Coronary artery (tissue), 2 donors: Measurements from ENCODE around the gene CEP57.
"Not testable (repeated sequence)": the region's sequence is repeated elsewhere in the genome, so short reads cannot be mapped to it uniquely, and the experiment has no call there.

Experiments used
- DNase-seq: peaks from one replicate; pipeline ENCODE4 v3.0.0-alpha.2; 2017; ENCODE audit warnings: low spot score
- H3K27ac ChIP-seq, 2 donors: fragments of 200-600 bp; sonication (generic); one replicate each; pipeline ENCODE4 v1.5.1; 2016 to 2019
- H3K4me3 ChIP-seq: fragments of 200-600 bp; sonication (generic); 2 replicates; pipeline ENCODE4 v1.5.1; 2016; ENCODE audit warnings: mild to moderate bottlenecking, moderate library complexity
- TF ChIP-seq, protein P1 (sequence below): fragments of 200-600 bp; sonication (generic); IDR thresholded peaks from one replicate; pipeline ENCODE4 v1.5.1; 2019; ENCODE audit warnings: antibody characterized with exemption

CEP57 gene

DNA sequence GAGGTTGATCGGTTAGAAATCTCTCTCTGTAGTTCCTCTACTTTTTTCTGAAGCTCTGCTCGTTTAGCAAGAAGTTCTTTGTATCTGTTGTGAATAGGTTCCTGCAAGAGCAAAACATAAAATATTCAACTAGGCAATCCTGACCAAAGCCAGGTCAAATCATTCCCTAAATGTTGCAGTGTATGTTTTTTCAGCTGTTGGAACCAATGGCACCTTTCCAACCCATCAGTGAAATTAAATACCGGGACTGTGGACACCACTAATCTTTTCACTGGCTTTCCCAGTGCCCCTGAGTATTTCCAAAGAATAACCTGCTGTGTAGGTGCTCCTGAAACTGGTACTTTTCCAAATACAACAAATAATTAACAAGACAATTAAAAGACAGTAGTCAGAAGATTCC is 45.1 kb downstream of the CEP57 start:
- Histone ChIP-seq H3K4me3 (no peak overlapping the region), H3K27ac (no peak overlapping the region)
- no peak for DNase-seq
- TF ChIP-seq, protein P1, sequence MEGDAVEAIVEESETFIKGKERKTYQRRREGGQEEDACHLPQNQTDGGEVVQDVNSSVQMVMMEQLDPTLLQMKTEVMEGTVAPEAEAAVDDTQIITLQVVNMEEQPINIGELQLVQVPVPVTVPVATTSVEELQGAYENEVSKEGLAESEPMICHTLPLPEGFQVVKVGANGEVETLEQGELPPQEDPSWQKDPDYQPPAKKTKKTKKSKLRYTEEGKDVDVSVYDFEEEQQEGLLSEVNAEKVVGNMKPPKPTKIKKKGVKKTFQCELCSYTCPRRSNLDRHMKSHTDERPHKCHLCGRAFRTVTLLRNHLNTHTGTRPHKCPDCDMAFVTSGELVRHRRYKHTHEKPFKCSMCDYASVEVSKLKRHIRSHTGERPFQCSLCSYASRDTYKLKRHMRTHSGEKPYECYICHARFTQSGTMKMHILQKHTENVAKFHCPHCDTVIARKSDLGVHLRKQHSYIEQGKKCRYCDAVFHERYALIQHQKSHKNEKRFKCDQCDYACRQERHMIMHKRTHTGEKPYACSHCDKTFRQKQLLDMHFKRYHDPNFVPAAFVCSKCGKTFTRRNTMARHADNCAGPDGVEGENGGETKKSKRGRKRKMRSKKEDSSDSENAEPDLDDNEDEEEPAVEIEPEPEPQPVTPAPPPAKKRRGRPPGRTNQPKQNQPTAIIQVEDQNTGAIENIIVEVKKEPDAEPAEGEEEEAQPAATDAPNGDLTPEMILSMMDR = no peak

DNA sequence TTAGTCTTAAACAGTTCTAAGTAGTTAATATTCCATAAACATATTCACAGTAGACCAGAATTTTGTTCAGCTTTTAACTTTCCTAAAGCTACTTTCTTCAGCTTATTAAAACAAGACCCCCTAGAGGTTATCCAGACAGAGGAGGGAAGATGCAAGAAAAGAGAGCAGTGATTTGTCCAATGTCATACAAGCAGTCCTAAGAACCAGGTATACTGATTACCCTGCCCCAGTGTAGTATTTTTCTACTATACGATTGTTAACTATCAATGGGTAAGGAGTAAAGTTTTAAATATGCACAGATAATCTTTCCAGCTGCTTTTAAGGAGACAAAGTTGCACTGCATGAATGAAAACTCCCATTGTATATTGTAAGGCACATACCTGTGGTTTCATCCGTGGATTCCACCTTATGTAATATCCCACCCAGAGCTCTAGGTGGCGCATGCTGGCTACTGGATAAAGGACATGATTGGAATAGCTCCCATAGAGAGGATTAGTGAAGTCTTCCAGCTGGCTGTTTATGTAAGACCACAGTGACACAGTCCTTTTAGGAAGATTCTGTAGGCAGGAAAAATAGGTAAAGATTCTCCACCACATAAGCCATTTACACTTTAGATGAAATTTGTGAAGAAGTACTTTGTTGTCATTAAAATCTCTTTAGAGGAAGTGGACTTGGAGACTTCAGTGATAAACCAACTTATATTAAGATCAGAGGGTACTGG is 45.6 kb downstream of the CEP57 start:
- peak overlapping the region in 1 of 2 donors; percentile 29 for H3K27ac ChIP-seq
- H3K4me3 ChIP-seq = no peak overlapping the region
- TF ChIP-seq, protein P1 = peak; percentile 66
- DNase-seq = peak; percentile 75

DNA sequence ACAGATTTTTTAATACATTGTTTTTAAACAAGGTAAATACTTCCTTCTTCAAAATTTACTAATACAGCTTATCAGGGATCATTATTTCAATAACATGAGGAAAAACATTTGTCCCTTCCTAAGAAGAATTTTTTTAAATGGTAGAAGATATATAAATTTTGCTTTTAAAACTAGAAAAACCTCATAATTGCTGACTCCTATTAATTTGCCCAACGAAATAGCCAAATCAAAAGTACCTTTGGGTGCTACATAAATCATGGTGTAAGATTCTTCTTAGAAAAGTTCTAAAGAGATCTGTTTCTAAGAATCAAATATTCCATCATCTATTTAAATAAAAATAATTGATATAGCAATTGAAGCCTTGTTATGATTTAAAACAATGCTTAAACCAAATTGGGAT is 54.9 kb downstream of the CEP57 start:
- TF ChIP-seq, protein P1 = no peak
- Histone ChIP-seq H3K4me3 (no peak overlapping the region), H3K27ac (no peak overlapping the region)
- no peak for DNase-seq

DNA sequence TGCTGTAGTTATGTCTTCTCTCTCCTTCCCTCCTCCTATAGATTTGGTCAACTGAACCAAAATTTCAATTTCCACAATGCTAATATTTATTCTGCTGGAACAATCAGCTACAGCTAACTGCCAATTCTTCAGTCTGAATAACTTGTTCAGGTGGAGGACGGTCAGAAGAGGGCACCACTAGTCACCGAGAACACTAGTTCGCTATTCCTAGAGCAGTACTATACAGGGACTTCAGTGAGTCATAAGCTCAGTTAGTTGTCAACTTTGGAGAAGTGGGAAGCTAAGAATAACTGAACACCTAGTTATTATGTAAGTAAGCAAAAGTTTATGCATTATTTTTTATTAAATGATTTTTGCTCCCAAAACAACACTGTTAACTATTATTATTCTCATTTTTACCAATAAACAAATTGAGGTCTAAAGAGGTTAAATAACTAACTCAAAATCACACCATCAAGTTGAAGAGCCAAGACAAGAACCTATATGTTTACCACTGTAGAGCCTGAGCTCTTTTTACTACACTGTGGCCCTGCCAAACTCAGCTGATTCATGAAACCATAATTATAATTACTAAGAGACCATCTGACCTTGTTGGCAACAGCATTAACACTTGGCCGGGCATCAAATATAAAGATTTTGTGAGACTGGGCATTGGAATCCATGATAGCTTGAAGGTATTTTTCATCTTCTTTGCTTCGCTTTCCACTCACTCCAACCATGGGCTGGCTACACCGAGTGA is 59.0 kb downstream of the CEP57 start:
- TF ChIP-seq, protein P1 = peak; percentile 44
- no peak for DNase-seq
- H3K27ac ChIP-seq = peak overlapping the region in 1 of 2 donors; percentile 16

DNA sequence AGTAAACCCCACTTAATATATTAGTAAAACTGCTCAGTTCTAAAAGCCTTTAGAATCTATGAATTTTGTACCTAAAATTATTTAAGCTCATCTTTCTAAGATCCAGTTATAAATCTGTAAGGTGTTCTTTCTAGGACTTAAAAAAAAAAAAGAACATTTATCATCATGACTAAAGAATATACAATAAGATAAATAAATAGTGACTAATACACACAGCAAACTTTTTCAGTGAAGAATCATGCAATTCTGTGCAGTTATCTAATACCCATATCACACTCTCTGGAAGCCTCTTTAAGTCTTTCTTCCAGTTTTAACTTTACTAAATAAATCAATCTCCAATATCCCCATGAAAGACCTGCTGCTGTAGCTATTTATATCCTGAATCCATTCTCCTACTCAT is 59.8 kb downstream of the CEP57 start:
- DNase-seq = no peak
- no peak overlapping the region for H3K4me3 ChIP-seq
- H3K27ac ChIP-seq = no peak overlapping the region
- TF ChIP-seq, protein P1 = no peak

More for the DNA sequence above, 59.0 kb downstream of the CEP57 start:
- H3K4me3 ChIP-seq = no peak overlapping the region

DNA sequence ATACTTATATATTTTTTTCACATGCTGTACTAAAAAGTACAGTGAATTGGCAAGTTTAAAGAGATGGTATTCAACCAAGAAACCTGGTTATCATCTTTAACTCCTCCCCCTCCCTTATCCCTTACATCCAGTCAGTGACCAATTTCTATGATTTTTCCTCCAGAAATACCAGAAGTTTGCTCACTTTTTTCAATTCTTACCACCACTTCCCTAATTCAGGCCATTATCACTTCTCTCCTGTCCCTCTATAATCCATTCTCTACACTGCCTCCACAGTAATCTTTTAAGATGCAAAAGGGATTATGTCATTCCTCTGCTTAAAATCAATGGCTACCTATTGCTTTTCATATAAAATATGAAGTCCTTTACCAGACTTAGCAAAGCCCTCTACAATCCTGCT is 62.8 kb downstream of the CEP57 start:
- no peak for DNase-seq
- Histone ChIP-seq H3K4me3 (no peak overlapping the region), H3K27ac (no peak overlapping the region)
- TF ChIP-seq, protein P1 = no peak

DNA sequence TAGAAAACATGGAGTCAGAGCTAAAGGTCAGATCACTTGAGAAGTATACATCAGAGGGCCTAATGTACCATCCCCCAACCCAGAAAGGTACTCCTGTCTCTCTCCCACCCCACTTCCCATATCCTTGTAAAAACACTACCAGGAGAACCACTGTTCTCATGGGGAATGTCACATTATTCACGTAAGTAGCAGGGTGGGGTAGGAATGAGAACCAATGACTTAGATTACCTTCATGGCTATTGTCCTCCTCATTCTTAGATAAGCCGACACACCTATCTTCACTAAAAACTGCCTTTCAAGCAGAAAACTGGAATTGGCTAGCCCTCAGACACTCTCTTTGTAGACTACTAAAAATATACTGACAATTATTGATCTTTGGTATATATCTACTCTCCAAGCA is 63.6 kb downstream of the CEP57 start:
- Histone ChIP-seq H3K27ac (no peak overlapping the region), H3K4me3 (no peak overlapping the region)
- DNase-seq = no peak
- TF ChIP-seq, protein P1 = no peak

DNA sequence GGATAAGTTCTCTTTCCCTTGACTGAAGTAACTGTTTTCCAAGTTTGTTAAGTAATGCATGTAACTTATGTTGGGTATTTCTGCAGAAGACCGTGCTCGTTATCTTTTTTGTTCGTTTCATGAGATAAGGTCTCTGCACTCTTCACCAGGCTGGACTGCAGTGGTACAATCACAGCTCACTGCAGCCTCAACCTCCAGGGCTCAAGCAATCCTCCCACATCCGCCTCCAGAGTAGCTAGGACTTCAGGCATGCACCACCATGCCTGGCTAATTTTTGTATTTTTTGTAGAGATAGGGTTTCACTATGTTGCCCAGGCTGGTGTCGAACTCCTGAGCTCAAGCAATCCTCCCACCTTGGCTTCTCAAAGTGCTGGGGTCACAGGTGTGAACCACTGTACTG is 64.1 kb downstream of the CEP57 start:
- not testable (repeated sequence) for H3K27ac ChIP-seq, DNase-seq

DNA sequence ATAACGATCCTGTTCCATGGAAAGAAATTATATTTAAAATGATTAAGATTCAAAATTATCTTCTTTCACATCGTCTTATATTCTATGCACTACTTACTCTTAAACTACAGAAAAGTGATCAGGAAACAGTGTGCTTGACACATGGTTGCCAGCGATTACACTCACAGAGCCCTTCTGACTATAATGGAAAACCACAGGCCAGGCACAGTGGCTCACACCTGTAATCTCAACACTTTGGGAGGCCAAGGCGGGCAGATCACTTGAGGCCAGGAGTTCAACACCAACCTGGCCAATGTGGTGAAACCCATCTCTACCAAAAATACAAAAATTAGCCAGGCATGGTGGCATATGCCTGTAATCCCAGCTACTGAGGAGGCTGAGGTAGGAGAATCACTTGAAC is 69.7 kb downstream of the CEP57 start:
- H3K4me3 ChIP-seq, H3K27ac ChIP-seq, DNase-seq: not testable (repeated sequence)

More for the DNA sequence above, 64.1 kb downstream of the CEP57 start:
- H3K4me3 ChIP-seq = not testable (repeated sequence)
